ENCODE measurements around the gene SPECC1. TPM values are rescaled to one million over a fixed set of nuclear protein-coding genes. Genes with fewer than 3 reads are reported as not detected.

Gene SPECC1
- total RNA-seq, 1 donor from 2014 or later = 93.1 TPM

- Mint-ChIP-seq H3K9me3 (no peaks in the 10 kb centered on the region), H3K27ac (no peak overlapping the region), H3K36me3 (peaks cover 29% of the 10 kb centered on the region), H3K27me3 (ENCODE audit: insufficient read depth, low read depth) (peaks cover 2% of the 10 kb centered on the region), H3K4me1 (peaks cover 6% of the 10 kb centered on the region), H3K4me3 (no peak overlapping the region)
- Histone ChIP-seq H3K27me3 (no peaks in the 10 kb centered on the region), H3K36me3 (no peaks in the 10 kb centered on the region), H3F3A (ENCODE audit: low read depth) (no peaks in the 10 kb centered on the region), H3K9ac (no peak overlapping the region), H3K9me3 (ENCODE audit: low read depth) (no peaks in the 10 kb centered on the region), H3K4me2 (no peak overlapping the region), H3K79me2 (ENCODE audit: low read depth) (peaks cover 15% of the 10 kb centered on the region), H3K4me3 (no peak overlapping the region), H2AFZ (replicated peaks) (no peak overlapping the region), H3K4me1 (peaks cover 11% of the 10 kb centered on the region), H4K20me1 (ENCODE audit: low read depth) (peaks cover 5% of the 10 kb centered on the region), H3K27ac (no peak overlapping the region)
- DNase-seq (ENCODE audit: low spot score) = no peak
- TF ChIP-seq CTCF (IDR thresholded peaks at IDR 0.05) (no peak), EZH2 (IDR thresholded peaks at IDR 0.05) (no peak), EZH2phosphoT487 (IDR thresholded peaks at IDR 0.05) (no peak)
These were observed 196.9 kb downstream of the SPECC1 start for GRCh38 chr17:20206068-20206467.

DNA sequence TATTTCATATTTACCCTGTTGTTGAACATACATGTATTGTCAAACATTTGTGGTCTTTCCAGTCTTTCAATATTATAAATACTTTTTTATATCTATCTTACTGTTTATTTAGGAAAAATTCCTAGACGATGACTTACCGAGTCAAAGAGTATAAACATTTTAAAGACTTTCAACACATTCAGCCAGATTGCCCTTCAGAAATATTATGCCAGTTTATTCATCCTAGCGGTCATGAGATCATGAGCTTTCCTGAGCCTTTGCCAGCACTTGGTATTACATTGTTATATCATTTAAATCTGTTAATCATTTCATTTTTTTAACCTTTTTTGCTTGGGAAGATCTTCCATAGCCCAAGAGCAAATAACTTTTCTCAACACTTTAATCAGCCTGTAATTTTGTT, 197.4 kb downstream of the SPECC1 start:
- no peak overlapping the region for H3K27ac Mint-ChIP-seq
- peaks cover 29% of the 10 kb centered on the region for H3K36me3 Mint-ChIP-seq
- H3K79me2 ChIP-seq (ENCODE audit: low read depth) = peaks cover 10% of the 10 kb centered on the region
- H3K27me3 Mint-ChIP-seq (ENCODE audit: insufficient read depth, low read depth) = peaks cover 2% of the 10 kb centered on the region
- H3K9me3 ChIP-seq (ENCODE audit: low read depth) = no peaks in the 10 kb centered on the region
- H3K4me1 Mint-ChIP-seq = peaks cover 5% of the 10 kb centered on the region
- DNase-seq (ENCODE audit: low spot score) = no peak
- no peak overlapping the region for H3K27ac ChIP-seq
- no peak overlapping the region for H3K4me2 ChIP-seq
- H4K20me1 ChIP-seq (ENCODE audit: low read depth) = peaks cover 5% of the 10 kb centered on the region
- no peaks in the 10 kb centered on the region for H3K36me3 ChIP-seq
- no peak overlapping the region for H3K9ac ChIP-seq
- H3K4me3 Mint-ChIP-seq = no peak overlapping the region
- no peaks in the 10 kb centered on the region for H3K27me3 ChIP-seq
- TF ChIP-seq EZH2phosphoT487 (IDR thresholded peaks at IDR 0.05) = no peak
- TF ChIP-seq EZH2 (IDR thresholded peaks at IDR 0.05) = no peak
- TF ChIP-seq CTCF (IDR thresholded peaks at IDR 0.05) = no peak
- H3K9me3 Mint-ChIP-seq = no peaks in the 10 kb centered on the region
- H2AFZ ChIP-seq (replicated peaks) = no peak overlapping the region
- H3F3A ChIP-seq (ENCODE audit: low read depth) = no peaks in the 10 kb centered on the region
- H3K4me3 ChIP-seq = no peak overlapping the region
- peaks cover 8% of the 10 kb centered on the region for H3K4me1 ChIP-seq

- H3K27me3 Mint-ChIP-seq (ENCODE audit: insufficient read depth, low read depth) = peaks cover 2% of the 10 kb centered on the region
- H2AFZ ChIP-seq (replicated peaks) = no peak overlapping the region
- H3K36me3 ChIP-seq = no peaks in the 10 kb centered on the region
- H3K4me3 Mint-ChIP-seq = no peak overlapping the region
- H3K4me1 ChIP-seq = peaks cover under 1% of the 10 kb centered on the region
- H3K36me3 Mint-ChIP-seq = peaks cover 37% of the 10 kb centered on the region
- H3K4me1 Mint-ChIP-seq = no peaks in the 10 kb centered on the region
- H3K4me2 ChIP-seq = no peak overlapping the region
- H3K79me2 ChIP-seq (ENCODE audit: low read depth) = peaks cover 2% of the 10 kb centered on the region
- no peaks in the 10 kb centered on the region for H3F3A ChIP-seq (ENCODE audit: low read depth)
- DNase-seq (ENCODE audit: low spot score) = no peak
- no peak overlapping the region for H3K27ac Mint-ChIP-seq
- H3K9ac ChIP-seq = no peak overlapping the region
- H3K27me3 ChIP-seq = no peaks in the 10 kb centered on the region
- no peak overlapping the region for H3K27ac ChIP-seq
- no peaks in the 10 kb centered on the region for H3K9me3 ChIP-seq (ENCODE audit: low read depth)
- TF ChIP-seq EZH2phosphoT487 (IDR thresholded peaks at IDR 0.05) (no peak), CTCF (IDR thresholded peaks at IDR 0.05) (no peak), EZH2 (IDR thresholded peaks at IDR 0.05) (no peak)
- H3K9me3 Mint-ChIP-seq = no peaks in the 10 kb centered on the region
- no peak overlapping the region for H3K4me3 ChIP-seq
- peaks cover 2% of the 10 kb centered on the region for H4K20me1 ChIP-seq (ENCODE audit: low read depth)
These were observed 198.3 kb downstream of the SPECC1 start for GRCh38 chr17:20207262-20207985.
